HG03439 (cell line): ENCODE data around the gene HCRT.
"Not testable (repeated sequence)": the region's sequence is repeated elsewhere in the genome, so short reads cannot be mapped to it uniquely, and the experiment has no call there.

Source experiments
- ATAC-seq: cut with Tn5 transposase; IDR thresholded peaks from one replicate; pipeline ENCODE4 v1.9.1; 2021; ENCODE audit warnings: mild to moderate bottlenecking, moderate library complexity; ENCODE audit not compliant: unreplicated experiment

HCRT gene

DNA sequence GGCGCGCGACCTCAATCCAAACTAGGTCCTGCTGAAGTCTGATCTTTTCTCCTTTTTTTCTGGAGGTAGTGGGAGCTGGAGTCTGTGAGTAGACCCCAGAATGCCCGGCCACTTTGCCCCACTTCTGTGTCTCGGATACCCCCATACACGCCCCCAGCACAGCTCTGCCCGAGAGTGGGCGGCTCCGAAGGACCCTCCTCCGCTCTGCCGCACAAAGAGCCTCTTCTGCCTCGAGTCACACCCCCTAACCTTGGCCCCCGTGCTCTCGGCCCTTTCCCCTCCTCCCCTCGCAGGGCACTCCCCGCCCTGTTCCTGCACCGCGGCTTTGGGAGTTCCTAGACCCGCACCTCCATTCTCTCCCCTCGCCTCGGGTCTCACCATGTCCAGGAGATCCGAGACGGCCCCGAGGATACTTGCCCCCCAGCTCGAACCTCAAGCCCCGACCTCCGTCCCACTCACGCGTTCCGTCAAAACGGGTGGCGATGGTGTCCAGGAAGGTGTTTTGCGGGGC, 4.8 kb downstream of the HCRT start:
- ATAC-seq, result no peak

DNA sequence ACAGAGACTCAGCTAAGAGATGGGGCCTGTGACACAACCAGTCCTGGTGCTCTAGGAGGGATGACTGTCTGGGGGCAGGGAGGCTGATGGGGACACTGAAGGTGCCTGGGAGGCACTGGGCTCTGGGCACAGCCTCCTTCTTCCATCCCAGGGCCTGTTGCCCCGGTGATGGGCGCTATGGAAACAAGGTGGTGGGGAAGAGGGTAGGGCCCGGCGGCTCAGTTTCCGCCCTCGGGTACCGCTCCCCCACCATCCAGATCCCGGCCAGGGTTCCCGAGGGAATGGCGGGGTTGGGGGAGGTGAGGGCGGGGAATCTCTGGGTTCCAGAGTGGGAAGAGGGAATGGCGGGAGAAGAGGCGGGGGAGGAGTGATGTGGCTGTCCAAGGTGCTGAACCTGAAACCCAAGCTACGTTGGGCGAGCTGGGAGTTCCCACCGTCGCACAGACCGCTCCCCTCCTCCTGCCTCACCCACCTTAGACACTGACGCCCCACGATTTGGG, 5.3 kb downstream of the HCRT start:
- ATAC-seq, result no peak

DNA sequence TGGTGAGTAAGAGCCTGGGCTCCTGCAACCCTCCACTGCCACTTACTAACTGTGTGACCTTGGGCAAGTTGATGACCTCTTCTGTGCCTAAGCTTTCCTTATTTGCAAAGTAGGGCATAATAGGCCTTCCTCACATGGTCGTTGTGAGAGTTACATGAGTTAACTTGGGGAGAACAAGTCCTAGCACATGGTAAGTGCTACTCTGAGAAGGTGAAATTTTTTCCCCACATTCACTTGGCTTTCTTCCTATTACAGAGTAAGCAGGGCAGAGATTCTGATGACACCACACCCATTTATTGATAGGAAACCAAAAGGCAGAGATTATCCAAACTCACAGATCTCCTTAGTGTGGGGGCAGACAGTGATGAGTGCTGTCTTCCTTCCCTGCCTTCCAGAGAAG, 5.9 kb downstream of the HCRT start:
- no peak for ATAC-seq

- no peak for ATAC-seq
These were observed 6.4 kb downstream of the HCRT start for GRCh38 chr17:42178817-42179216.

DNA sequence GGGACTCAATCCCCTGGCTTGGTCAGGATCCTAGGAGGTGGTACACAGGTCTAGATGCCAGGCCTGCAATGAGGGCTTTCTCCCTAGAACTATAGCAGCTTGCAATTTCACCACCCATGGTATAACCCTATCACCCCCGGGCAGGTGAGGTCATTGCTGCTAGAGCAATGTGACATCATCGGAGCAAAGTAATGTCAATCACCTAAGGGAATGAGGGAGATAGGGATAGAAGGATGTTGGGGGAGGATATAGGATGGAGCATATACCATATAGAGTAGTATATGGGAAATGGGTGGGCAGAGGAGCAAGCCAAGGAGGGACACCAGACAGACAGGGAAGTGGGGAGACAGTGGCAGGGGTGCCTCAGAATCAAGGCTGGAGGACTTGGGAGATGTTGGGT, 7.6 kb downstream of the HCRT start:
- ATAC-seq, result no peak

GRCh38 chr17:42174126-42174783, 11.0 kb downstream of the HCRT start:
- ATAC-seq, result no peak

- ATAC-seq, result no peak
These were observed 13.4 kb downstream of the HCRT start for GRCh38 chr17:42171831-42172230.

GRCh38 chr17:42169351-42169750, 15.9 kb downstream of the HCRT start:
- no peak for ATAC-seq

- ATAC-seq, result no peak
These were observed 17.4 kb downstream of the HCRT start for GRCh38 chr17:42167807-42168206.

DNA sequence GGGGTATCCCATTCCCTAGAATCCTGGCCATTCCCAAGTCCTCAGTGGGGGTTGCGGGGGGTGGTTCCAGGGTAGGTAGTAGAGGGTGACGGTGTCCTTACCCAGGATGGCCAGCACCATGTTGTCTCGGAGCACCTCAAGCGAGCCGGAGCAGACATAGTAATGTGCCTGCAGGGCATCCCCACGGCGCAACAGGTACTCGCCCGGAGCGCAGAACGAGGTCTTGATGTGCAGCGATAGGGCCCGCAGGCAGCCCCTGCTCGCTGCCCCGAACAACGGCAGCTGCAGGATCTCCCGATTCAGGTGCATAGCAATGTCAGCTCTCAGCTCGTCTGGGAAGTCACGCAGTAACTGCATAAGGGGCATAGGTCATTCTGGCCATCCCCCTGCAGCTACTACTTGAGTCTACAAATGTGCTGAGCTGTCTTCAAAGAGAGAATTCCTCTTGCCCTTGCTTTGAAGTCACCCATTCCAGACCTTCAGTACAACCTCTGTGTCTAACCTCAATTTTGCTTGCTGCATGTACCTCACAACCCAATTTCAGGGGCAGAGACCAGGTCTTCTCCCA, 19.0 kb downstream of the HCRT start:
- ATAC-seq, result no peak

DNA sequence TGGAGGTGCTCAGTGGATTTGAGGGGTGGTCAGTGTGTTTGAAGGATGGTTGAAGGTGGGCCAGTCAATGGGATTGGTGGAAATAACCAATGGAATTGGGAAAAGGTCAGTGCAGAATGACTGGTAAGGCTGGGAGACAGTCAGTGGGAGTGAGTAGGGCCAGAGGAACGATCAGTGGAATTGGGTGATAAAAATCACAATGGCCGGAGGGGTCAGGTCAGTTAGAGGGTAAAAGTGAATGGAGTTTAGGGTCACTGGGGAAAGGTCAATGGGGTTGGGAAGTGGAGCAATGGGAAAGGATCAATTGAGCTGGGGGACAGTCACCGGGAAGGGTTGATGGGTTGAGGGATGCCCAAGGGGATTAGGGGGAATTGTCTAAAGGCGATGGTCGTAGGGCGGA, 19.5 kb downstream of the HCRT start:
- ATAC-seq, result no peak

- ATAC-seq, result no peak
These were observed 21.4 kb downstream of the HCRT start for GRCh38 chr17:42163696-42164407.

DNA sequence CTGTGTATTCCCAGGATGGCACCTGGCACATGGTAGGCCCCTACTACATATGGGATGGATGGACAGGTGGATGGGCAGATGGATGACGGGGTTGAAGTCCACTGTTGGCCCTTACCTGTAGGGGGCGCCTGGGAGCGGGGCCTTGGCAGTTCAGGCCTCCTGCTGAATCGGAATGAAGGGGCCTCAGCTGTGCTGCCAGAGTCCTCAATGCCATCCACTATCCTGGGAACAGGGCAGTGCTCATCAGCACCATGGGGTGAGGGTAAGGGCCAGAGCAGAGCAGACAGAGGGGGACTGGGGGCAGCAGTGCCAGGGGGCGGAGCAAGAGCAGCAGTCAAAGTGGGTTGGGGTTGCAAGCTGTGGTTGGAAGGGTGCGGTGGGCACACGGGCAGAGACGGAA, 22.1 kb downstream of the HCRT start:
- ATAC-seq, result no peak

DNA sequence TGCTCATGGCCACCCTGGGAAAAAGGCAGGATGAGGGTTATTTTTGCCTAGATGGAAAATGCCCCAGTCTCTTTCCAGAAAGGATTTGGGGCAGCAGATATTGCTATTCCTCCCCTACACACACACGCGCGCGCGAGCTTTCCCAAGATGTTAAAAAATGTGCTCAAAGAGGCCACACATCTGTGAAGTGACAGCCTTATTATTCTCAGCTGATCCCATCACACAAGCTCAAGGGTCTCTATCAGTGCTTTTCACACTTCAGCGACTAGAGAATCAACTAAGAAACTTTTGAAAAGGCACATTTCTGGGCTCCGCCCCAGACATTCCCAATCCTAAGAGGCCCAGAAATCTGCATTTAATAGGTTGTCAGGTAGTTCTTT, 24.7 kb downstream of the HCRT start:
- ATAC-seq, result no peak

DNA sequence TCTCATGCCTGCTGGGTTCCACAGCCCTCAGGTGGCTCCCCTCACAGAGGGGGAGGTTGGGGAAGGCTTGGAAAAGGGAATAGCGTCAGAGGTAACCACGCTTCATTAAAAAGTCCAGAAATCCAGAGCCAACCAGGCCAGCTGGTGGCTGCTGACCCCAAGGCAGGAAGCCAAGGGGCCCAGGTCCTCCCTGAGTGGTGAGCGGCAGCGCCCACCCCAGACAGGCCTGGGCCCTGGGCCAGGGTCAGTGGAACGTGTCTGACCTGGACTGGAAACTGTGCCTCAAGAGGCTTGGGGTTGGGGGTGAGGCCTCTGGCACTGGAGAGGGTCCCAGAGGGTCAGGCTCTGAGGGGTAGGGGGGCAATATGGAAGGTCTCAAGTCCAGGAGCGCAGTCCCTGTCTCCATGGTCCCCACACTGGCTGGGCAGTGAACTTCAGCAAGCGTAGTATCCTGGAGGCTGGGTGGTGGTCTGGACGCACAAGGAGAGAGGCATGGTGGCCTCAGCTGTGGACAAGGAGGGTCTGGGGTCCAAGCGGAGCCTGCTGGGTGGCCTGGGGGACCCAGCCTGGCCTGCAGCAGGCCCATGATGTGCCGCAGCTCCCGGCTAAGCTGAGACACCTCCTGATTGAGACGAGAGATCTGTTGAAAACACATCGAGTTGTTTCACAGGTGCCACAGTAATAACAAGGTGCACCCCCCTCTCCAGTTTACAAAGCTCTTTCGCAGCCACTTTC, 25.3 kb downstream of the HCRT start:
- no peak for ATAC-seq

- ATAC-seq, result no peak
These were observed 29.6 kb downstream of the HCRT start for GRCh38 chr17:42155614-42156045.

GRCh38 chr17:42153919-42154742, 31.1 kb downstream of the HCRT start:
- no peak for ATAC-seq

DNA sequence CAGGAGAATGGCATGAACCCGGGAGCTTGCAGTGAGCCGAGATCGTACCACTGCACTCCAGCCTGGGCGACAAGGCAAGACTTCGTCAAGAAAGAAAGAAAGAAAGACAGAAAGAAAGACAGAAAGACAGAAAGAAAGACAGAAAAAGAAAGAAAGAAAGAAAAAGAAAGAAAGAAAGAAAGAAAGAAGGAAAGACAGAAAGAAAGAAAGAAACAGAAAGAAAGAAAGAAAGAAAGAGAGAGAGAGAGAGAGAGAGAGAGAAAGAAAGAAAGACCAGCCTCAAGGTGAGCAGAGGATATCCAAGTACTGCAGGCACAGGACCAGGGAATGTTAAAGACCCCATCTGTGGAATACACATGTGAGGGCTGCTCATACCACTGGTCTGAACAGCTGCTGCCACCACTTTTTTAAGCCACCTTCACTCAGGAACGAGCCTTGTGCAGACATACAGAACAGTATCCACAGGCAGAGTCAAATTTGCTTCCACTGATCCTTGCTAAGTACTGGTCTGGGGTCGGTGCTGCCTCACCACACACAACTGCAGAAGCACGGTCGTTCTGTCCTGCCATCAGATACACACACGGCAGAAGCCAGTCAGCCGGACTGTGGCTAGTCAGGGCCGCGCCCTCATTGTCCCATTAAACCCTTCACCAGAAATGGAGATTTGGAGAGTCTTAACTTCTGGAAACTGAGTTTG, 38.2 kb downstream of the HCRT start:
- no peak for ATAC-seq

- not testable (repeated sequence) for ATAC-seq
These were observed 42.1 kb downstream of the HCRT start for GRCh38 chr17:42143138-42143537.

DNA sequence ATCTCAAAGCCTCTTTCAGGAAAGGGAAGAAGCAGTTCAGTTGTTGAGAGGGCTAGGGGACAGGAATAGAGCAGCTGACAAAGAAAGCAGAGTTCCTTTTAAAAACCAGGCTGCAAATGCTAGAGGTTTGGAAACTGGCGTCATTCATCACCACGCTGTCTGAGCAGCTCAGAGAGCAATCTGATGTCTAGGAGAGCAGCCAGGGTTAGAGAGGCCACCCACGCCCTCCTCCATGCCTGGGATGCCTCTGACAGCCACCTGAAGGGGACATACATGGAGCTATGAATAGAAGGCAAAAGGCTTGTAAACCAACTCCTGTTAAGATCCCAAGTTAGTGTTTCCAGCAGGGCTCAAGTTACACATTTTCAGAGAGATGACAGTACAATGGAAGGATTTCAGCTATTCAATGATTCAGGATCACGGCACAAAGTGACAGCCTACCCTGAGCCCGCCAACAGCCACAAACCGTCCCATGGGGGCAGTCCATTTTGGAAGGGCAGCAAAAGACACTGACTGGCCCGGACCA, 42.8 kb downstream of the HCRT start:
- ATAC-seq, result no peak
